ENCODE results near the gene SNX32. TPM values are rescaled to one million over a fixed set of nuclear protein-coding genes. Genes with fewer than 3 reads are reported as not detected.

The SNX32 gene
- total and polyA plus RNA-seq, 9 of the 15 experiments (the other 6 are each of a cell fraction or from before 2014, with no cell fraction given) = 0.03 TPM; not detected in 7

GRCh38 chr11:65887723-65888162 lies 54.0 kb downstream of the SNX32 start (continued):
- TF ChIP-seq, protein P1, sequence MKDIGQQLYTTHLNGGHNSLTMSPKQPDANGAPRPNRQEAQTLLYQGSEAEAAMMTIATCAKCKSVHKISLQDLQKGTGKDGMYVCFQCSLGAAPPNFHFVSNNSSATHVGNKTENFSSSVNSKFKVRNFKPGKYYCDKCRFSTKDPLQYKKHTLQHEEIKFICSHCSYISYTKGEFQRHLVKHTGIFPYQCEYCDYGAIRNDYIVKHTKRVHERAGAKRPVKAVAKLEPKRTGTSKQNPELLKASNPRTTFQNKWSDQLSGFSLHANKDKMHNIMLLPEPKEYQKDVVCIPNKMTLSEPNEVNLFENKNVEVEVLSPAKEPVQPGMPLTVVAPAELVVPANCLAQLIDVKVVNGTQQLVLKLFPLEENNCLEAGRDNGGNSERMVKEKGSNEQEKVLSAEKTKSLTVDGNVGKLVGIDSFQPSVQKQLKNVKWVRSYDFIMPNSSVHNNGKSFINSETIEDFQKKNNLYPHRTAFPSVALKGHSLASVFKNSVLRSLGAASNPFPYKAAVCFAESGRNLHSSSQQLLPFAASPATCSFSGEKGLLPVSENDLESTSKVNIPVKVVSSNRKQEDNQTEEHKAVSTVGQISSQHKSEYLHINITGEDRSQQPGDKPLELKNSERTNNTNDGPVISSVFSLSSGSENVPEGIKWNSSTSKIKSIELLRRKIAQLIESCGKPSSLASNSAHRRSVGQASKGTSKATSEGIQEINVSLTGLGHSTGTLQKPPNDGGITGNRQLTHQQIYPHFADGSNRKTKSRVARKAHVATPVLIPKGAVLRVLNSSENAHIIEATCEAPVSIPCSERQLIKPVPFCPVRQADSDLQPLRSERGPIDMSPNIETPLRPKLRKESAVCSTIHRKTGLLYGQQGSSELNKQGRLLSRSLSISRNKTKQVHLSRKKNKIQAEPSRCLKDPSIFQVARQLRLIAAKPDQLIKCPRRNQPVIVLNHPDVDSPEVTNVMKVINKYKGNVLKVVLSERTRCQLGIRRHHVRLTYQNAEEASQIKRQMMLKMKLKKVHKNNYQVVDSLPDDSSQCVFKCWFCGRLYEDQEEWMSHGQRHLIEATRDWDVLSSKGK (CRISPR knock-in tag; IDR thresholded peaks at IDR 0.05) = no peak
- no peak for TF ChIP-seq FIP1L1 (IDR thresholded peaks at IDR 0.05; ENCODE audit: low read depth, low read length, poor library complexity, severe bottlenecking)
- no peak for TF ChIP-seq ZNF23 (CRISPR knock-in tag; IDR thresholded peaks at IDR 0.05)
- no peak for TF ChIP-seq VEZF1 (CRISPR knock-in tag; IDR thresholded peaks at IDR 0.05)
- no peak for TF ChIP-seq ZNF696 (CRISPR knock-in tag; conservative IDR thresholded peaks at IDR 0.05)
- TF ChIP-seq XRCC5 (IDR thresholded peaks at IDR 0.05; ENCODE audit: low read depth, low read length) = no peak
- no peak for TF ChIP-seq ZNF398 (CRISPR knock-in tag; IDR thresholded peaks at IDR 0.05)
- no peak for TF ChIP-seq ZNF174 (CRISPR knock-in tag; IDR thresholded peaks at IDR 0.05)
- TF ChIP-seq CSDE1 (IDR thresholded peaks at IDR 0.05) = no peak
- TF ChIP-seq ZNF507 (tag; conservative IDR thresholded peaks at IDR 0.05) = no peak
- TF ChIP-seq TAL1 (IDR thresholded peaks at IDR 0.05) = no peak
- TF ChIP-seq MYC (IDR thresholded peaks at IDR 0.05; ENCODE audit: low read depth, low read length) = no peak
- TF ChIP-seq MYC (CRISPR knock-in tag; IDR thresholded peaks at IDR 0.05; ENCODE audit: borderline replicate concordance, low read depth) = 0 out of 2 replicates have a peak, but pooled peaks have one; percentile 21
- no peak for TF ChIP-seq HINFP (tag; conservative IDR thresholded peaks at IDR 0.05; ENCODE audit: low read depth)
- TF ChIP-seq FOXA3 (CRISPR knock-in tag; conservative IDR thresholded peaks at IDR 0.05 in 1 of 2, IDR thresholded peaks at IDR 0.05 in 1 of 2) = 0 out of 4 replicates have a peak, but pooled peaks of 1 of the 2 experiments have one; percentile 19
- no peak for TF ChIP-seq ZC3H4 (CRISPR knock-in tag; IDR thresholded peaks at IDR 0.05; ENCODE audit: borderline replicate concordance)
- TF ChIP-seq, protein P2, sequence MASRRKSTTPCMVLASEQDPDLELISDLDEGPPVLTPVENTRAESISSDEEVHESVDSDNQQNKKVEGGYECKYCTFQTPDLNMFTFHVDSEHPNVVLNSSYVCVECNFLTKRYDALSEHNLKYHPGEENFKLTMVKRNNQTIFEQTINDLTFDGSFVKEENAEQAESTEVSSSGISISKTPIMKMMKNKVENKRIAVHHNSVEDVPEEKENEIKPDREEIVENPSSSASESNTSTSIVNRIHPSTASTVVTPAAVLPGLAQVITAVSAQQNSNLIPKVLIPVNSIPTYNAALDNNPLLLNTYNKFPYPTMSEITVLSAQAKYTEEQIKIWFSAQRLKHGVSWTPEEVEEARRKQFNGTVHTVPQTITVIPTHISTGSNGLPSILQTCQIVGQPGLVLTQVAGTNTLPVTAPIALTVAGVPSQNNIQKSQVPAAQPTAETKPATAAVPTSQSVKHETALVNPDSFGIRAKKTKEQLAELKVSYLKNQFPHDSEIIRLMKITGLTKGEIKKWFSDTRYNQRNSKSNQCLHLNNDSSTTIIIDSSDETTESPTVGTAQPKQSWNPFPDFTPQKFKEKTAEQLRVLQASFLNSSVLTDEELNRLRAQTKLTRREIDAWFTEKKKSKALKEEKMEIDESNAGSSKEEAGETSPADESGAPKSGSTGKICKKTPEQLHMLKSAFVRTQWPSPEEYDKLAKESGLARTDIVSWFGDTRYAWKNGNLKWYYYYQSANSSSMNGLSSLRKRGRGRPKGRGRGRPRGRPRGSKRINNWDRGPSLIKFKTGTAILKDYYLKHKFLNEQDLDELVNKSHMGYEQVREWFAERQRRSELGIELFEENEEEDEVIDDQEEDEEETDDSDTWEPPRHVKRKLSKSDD (conservative IDR thresholded peaks at IDR 0.05; ENCODE audit: low read length) = no peak
